Hematopoietic multipotent progenitor cell treated with erythropoietin and hydrocortisone succinate and interleukin-3 and kit ligand, for 17 days (in vitro differentiated cells): ENCODE results near the gene FKBP5.

Experiments
- DNase-seq: peaks from one replicate; pipeline ENCODE4 v3.0.0-alpha.2; 2015; ENCODE audit warnings: low spot score

FKBP5 gene

GRCh38 chr6:35662999-35663398 lies 25.7 kb downstream of the FKBP5 start:
- DNase-seq: no peak

DNA sequence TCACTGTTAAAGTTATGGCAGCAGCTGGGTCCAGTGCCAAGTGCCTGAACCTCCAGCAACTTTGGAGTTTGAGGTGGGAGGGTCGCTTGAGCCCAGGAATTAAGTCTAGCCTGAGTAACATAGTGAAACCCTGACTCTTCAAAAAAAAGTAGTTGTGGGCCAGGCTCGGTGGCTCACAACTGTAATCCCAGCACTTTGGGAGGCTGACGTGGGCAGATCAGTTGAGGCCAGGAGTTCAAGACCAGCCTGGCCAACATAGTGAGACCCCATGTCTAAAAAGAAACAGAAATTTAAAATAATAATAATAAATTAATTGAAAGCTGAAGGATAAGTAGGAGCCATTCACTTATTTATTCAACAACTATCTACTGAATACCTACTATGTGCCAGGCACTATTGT lies 33.8 kb downstream of the FKBP5 start:
- no peak for DNase-seq

DNA sequence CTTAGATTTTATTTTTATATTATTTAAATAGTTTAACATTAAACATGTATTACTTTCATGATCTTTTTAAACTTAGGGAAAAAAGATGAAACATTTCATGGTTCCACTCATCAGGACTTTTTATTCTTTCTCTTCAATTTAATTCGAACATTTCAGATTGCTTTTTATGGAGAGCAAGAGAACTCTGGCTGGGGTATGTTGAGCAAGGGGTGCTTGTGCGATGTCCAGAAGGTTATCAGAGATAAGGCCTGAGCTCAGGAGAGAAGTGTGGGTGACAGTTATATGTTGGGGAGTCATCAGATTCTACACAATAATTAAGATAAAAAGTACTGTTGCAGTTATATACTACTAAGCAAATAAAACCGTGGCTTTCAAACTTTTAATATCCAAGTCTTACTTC lies 37.5 kb downstream of the FKBP5 start:
- DNase-seq: no peak

DNA sequence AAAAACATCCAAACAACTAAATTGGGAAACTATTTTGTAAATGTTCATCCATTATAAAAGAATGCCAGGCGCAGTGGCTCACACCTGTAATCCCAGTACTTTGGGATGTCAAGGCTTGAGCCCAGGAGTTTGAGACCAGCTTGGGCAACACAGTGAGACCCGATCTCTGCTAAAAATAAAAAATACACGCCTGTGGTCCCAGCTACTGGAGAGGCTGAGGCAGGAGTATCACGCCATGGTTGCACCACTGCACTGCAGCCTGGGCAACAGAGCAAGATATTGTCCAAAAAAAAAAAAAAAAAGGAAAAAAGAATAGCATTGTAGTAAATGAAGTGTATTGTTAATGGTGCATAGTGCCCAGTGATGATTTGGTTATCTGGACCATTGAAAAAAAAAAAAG lies 38.7 kb downstream of the FKBP5 start:
- DNase-seq: no peak

- DNase-seq: no peak
Observed at GRCh38 chr6:35648203-35648602, 40.5 kb downstream of the FKBP5 start.

GRCh38 chr6:35647400-35647799 lies 41.3 kb downstream of the FKBP5 start:
- no peak for DNase-seq

DNA sequence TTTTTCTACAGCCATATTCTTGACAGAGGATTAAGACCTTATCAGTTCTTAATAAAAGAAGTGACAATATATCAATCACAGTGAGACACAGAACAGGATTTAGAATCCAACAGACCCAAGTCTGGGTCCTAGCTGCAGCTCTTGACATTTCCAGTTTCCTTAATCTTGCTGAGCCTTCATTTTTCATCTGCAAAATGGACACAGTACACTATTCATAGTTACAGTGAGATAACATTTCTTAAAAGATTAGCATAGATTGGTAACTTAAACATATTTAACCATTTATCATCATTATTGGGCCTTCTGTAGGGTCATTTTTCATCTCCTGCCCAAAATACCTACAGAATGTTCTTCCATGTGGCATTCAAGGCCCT lies 45.6 kb downstream of the FKBP5 start:
- DNase-seq: no peak

GRCh38 chr6:35642471-35643161 lies 46.1 kb downstream of the FKBP5 start:
- no peak for DNase-seq

DNA sequence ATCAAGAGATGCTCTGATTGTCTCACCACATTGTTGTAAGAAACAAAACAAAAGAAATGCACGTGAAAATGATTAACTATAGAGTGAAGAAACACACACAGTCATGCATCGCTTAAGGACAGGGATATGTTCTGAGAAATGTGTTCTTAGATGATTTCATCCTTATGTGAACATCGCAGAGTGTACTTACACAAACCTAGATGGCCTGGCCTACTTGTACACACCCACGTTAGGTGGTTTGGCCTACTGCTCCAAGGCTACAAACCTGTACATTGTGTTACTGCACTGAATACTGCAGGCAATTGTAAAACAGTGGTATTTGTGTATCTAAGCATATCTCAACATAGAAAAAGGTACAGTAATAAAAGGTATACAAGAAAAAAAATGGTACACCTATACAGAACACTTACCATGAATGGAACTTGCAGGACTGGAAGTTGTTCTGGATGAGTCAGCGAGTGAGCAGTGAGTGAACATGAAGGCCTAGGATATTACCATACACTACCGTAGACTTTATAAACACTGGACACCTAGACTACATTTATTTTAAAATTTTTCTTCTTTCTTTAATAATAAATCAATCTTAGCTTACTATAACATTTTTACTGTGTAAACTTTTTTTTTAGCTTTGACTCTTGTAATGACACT lies 48.6 kb downstream of the FKBP5 start:
- no peak for DNase-seq

- DNase-seq: no peak
Observed at GRCh38 chr6:35638679-35639078, 50.0 kb downstream of the FKBP5 start.

GRCh38 chr6:35637911-35638310 lies 50.8 kb downstream of the FKBP5 start:
- no peak for DNase-seq

GRCh38 chr6:35635601-35636597 lies 52.8 kb downstream of the FKBP5 start:
- no peak for DNase-seq

GRCh38 chr6:35634316-35634715 lies 54.4 kb downstream of the FKBP5 start:
- no peak for DNase-seq

DNA sequence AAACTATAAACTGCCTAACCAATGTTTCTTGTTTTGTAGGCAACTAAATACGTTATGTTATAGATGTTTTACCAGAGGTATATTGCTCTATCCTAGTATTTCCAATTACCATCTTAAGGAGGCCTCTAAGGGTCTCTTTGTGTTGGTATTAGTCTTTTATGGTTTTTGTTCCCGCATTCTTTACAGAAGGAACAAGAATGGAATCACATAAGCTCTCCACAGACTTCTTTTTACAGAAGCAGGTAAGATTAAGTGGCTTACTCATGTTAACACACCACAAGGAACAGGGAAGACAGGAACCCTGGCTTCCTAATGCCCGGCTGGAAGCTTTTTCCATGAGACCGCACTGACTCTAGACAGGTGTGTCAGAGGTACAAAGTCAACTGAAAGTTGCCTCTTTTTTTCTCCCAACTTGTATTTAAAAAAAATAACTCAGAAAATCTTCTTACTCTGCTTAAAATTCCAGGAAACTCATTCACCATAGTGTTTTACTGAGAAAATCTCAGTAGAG lies 55.1 kb downstream of the FKBP5 start:
- no peak for DNase-seq

DNA sequence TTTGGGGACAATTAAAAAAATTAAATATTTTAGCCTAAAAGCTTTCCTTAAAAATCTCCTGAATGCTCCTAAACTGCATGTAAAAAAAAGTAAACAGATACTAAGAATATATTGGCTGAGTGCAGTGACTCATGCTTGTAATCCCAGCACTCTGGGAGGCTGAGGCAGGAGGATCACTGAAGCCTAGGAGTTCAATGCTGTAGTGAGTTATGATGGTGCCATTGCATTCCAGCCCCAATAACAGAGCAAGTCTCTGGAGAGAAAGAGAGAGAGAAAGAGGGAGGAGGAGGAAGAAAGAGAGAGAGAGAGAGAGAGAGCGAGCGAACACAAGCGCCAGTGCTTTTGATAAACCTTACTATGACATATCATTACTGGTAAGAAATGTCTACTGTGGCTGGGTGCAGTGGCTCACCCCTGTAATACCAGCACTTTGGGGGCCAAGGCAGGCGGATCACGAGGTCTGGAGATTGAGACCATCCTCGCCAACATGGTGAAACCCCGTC lies 58.8 kb downstream of the FKBP5 start:
- no peak for DNase-seq

- no peak for DNase-seq
Observed at GRCh38 chr6:35626401-35626800, 62.3 kb downstream of the FKBP5 start.

GRCh38 chr6:35624341-35625070 lies 64.2 kb downstream of the FKBP5 start:
- no peak for DNase-seq

DNA sequence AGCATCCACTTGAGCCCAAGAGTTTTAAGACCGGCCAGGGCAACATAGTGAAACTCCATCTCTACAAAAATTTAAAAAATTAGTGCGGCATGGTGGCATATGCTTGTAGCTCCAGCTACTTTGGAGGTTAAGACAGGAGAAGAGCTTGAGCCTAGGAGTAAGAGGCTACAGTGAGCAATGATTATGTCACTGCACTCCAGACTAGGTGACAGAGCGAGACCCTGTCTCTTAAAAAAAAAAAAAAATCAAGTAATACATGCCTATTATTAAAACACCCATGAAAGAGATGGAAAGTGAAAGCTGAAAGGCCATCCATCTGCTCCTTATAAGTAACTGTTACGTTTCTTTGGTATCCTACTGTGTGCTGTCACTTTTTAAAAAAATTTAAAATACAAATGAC lies 66.4 kb downstream of the FKBP5 start:
- DNase-seq: no peak

- DNase-seq: no peak
Observed at GRCh38 chr6:35620706-35621105, 68.0 kb downstream of the FKBP5 start.

DNA sequence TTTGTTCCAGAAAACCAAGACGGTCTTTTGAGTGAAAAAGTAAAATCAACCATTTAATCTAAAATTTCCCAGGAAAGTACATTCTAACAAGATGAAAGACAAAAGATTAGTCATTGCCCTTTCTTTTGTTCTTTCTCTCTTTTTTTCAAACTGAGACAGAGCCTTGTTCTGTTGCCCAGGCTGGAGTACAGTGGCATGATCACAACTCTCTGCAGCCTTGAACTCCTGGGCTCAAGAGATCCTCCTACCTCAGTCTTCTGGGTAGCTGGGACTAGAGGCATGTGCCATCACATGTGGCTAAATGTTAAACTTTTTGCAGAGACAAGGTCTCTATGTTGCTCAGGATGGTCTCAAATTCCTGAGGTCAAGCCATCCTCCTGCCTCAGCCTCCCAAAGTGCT lies 75.0 kb downstream of the FKBP5 start:
- DNase-seq: no peak

DNA sequence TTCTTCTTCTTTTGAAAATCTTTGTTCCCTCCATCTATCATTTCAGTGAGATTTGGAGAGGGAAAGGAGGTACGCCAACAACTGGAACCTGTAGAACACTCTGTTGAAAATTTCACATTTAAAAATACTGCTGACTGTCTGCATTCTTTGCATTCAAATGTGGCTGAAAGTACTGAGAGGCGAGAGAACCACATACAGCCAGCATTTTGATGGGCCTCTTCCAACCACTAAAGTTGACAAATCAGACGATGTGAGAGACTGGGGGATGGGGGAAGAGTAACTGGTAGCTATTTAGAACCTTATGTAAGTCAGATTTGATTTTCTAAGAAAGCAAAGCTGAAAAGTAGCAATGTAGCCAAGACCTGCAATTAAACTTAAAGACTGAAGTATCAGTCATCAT lies 77.5 kb downstream of the FKBP5 start:
- DNase-seq: no peak

DNA sequence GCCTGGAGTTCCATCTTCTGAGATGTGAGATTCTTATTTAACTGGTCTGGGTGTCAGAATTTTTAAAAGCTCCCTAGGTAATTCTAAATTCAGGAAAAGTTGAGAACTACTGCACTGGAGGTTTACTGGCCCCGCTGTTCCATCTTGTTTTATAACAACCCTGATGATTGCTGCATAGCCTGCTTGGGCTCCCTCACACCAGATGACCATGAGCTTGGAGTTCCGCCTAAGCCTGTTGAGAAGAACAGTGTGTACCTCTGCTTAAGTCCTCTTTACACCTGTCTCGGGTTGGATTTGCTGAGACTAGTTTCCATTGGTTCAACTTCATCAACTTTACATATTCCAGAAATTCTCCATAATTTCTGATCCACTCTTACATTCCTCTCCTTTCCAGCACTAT lies 77.9 kb downstream of the FKBP5 start:
- DNase-seq: no peak
